ENCODE results near the gene OR1E1.
"Not testable (repeated sequence)": the region's sequence is repeated elsewhere in the genome, so short reads cannot be mapped to it uniquely, and the experiment has no call there.

OR1E1 gene

GRCh38 chr17:3398310-3398709 is at the start of gene OR1E1:
TSS of gene OR1E1 (minus strand) at chr17:3398410. CDS start at chr17:3398410, 0 bp downstream.
- DNase-seq: no peak

- no peak for DNase-seq
Observed at GRCh38 chr17:3447625-3448024, 49.4 kb upstream of the OR1E1 start.

GRCh38 chr17:3440451-3440850 is 42.2 kb upstream of the OR1E1 start:
- no peak for DNase-seq

GRCh38 chr17:3438368-3438767 is 40.2 kb upstream of the OR1E1 start:
- no peak for DNase-seq

- DNase-seq: no peak
Observed at GRCh38 chr17:3433741-3434140, 35.5 kb upstream of the OR1E1 start, which contains the start of gene OR1E2. TSS of gene OR1E2 (minus strand) at chr17:3433841. CDS start at chr17:3433841, 0 bp downstream.

GRCh38 chr17:3433215-3433614 is 35.0 kb upstream of the OR1E1 start:
- DNase-seq: not testable (repeated sequence)

GRCh38 chr17:3418222-3418621 is 20.0 kb upstream of the OR1E1 start:
- DNase-seq: no peak

- no peak for DNase-seq
Observed at GRCh38 chr17:3415610-3416009, 17.4 kb upstream of the OR1E1 start.

- DNase-seq: not testable (repeated sequence)
Observed at GRCh38 chr17:3412216-3412615, 14.0 kb upstream of the OR1E1 start.

- no peak for DNase-seq
Observed at GRCh38 chr17:3411070-3411469, 12.9 kb upstream of the OR1E1 start, which contains the start of gene OR3A3. TSS of gene OR3A3 (plus strand) at chr17:3411370.

GRCh38 chr17:3403856-3404255 is 5.6 kb upstream of the OR1E1 start:
- not testable (repeated sequence) for DNase-seq

- no peak for DNase-seq
Observed at GRCh38 chr17:3401786-3402185, 3.6 kb upstream of the OR1E1 start.

GRCh38 chr17:3400055-3400454 is 1.8 kb upstream of the OR1E1 start:
- no peak for DNase-seq

GRCh38 chr17:3397801-3398200 is 409 bp downstream of the OR1E1 start:
- not testable (repeated sequence) for DNase-seq

- DNase-seq: no peak
Observed at GRCh38 chr17:3389791-3390190, 8.4 kb downstream of the OR1E1 start.

- no peak for DNase-seq
Observed at GRCh38 chr17:3385869-3386816, 12.1 kb downstream of the OR1E1 start, which contains the start of gene OR3A2. TSS of gene OR3A2 (minus strand) at chr17:3386308.

GRCh38 chr17:3381957-3382356 is 16.3 kb downstream of the OR1E1 start:
- DNase-seq: no peak

GRCh38 chr17:3378321-3378720 is 19.9 kb downstream of the OR1E1 start:
- no peak for DNase-seq

GRCh38 chr17:3371167-3371566 is 27.0 kb downstream of the OR1E1 start:
- DNase-seq: not testable (repeated sequence)

All from DMS153 (cell line).